Measurements from ENCODE around the gene CBLN3. TPM values are rescaled to one million over a fixed set of nuclear protein-coding genes. Genes with fewer than 3 reads are reported as not detected.
A peak's percentile ranks its signal among the peaks of the same experiment; 100 is the strongest.
"Not testable (repeated sequence)": the region's sequence is repeated elsewhere in the genome, so short reads cannot be mapped to it uniquely, and the experiment has no call there.

Gene CBLN3
- 3.9 to 5.5 TPM (median 4.8 TPM) in 3 replicates for total RNA-seq

DNA sequence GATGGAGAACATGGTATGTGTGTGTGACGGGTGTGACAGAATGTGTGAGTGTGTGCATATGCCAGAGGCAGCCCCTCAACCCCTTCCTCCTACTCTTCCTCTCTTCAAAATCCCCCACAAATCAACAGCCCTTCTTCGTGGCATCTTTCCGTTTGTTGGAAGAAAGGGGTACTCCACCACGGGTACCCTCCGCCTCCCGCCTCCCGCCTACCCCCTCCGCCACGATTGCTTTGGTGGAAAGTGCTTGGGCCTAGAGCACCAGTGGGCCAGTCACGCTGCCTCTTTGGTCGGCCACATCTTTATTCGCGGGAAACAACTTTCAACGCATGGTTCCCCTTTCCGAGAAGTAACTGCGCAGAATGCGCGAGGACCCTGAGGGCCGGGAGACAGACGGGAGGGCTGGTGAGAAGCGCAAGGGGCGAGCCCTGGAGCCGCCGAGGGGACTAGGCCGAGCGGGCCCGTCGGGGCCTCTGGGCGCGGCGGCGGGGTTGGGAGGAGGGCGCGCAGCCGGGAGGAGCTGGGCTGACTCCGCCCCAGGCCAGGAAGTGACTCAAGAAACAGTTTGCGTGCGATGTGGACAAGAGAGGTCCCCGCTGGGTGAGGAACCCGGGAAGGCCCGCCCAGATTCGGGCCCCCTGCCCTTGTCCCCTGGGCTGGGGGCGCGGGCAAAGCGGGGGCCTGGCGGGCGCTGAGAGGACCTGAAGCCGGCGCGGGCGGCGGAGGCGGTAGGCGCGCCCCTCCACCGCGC, at the start of gene CBLN3, which contains the start of gene KHNYN:
Gene CBLN3 (minus strand): TSS at position 274 of the 748 bp plus-strand sequence. CDS start 614 bp downstream, outside the sequence.
Gene KHNYN (plus strand): TSS at position 560 of the 748 bp plus-strand sequence. CDS start 777 bp downstream, outside the sequence.
- TF ChIP-seq, protein P1, sequence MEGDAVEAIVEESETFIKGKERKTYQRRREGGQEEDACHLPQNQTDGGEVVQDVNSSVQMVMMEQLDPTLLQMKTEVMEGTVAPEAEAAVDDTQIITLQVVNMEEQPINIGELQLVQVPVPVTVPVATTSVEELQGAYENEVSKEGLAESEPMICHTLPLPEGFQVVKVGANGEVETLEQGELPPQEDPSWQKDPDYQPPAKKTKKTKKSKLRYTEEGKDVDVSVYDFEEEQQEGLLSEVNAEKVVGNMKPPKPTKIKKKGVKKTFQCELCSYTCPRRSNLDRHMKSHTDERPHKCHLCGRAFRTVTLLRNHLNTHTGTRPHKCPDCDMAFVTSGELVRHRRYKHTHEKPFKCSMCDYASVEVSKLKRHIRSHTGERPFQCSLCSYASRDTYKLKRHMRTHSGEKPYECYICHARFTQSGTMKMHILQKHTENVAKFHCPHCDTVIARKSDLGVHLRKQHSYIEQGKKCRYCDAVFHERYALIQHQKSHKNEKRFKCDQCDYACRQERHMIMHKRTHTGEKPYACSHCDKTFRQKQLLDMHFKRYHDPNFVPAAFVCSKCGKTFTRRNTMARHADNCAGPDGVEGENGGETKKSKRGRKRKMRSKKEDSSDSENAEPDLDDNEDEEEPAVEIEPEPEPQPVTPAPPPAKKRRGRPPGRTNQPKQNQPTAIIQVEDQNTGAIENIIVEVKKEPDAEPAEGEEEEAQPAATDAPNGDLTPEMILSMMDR (IDR thresholded peaks at IDR 0.05; ENCODE audit: unreplicated experiment) = no peak
- no peaks in the 10 kb centered on the region for H3K9me3 Mint-ChIP-seq
- H3K4me3 Mint-ChIP-seq = peak within 1 kb of the TSS; percentile 84

DNA sequence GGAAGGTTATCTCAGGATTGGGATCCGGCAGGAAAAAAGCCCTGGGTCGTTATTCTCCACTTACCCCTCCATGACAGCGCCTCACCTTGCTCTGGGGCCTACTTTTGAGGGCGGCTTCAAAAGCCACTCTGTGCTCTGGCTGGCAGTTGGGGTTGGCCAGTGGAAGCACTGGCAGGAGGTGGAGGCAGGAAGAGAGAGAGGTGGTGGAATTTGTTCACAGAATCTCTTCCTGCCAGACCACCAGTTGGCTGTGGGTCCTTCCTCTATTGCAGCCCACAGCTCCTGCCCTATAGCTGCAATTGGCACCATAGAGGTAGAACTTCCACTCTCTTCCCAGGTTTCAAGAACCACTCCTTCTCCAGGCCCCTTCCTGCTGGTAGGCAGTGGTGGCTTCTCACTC, 45.8 kb upstream of the CBLN3 start:
- DNase-seq (ENCODE audit: low spot score in 2 of 2, unreplicated experiment in 2 of 2) = no peak
- no peak overlapping the region for H3K27ac Mint-ChIP-seq
- H3K36me3 Mint-ChIP-seq = peaks cover 15% of the 10 kb centered on the region
- peaks cover 17% of the 10 kb centered on the region for H3K9me3 Mint-ChIP-seq
- H3K4me1 Mint-ChIP-seq = no peaks in the 10 kb centered on the region
- no peaks in the 10 kb centered on the region for H3K27me3 Mint-ChIP-seq (ENCODE audit: low read depth)
- TF ChIP-seq, protein P1 (IDR thresholded peaks at IDR 0.05; ENCODE audit: unreplicated experiment) = no peak
- no peak overlapping the region for H3K4me3 Mint-ChIP-seq

More for the DNA sequence above, at the start of gene CBLN3, which contains the start of gene KHNYN:
- peaks cover 52% of the 10 kb centered on the region for H3K4me1 Mint-ChIP-seq
- peaks cover 10% of the 10 kb centered on the region for H3K36me3 Mint-ChIP-seq
- H3K27ac Mint-ChIP-seq = peak within 1 kb of the TSS; percentile 98
- peak; percentile 66 to 83 for DNase-seq (ENCODE audit: low spot score in 2 of 2, unreplicated experiment in 2 of 2)
- no peaks in the 10 kb centered on the region for H3K27me3 Mint-ChIP-seq (ENCODE audit: low read depth)

DNA sequence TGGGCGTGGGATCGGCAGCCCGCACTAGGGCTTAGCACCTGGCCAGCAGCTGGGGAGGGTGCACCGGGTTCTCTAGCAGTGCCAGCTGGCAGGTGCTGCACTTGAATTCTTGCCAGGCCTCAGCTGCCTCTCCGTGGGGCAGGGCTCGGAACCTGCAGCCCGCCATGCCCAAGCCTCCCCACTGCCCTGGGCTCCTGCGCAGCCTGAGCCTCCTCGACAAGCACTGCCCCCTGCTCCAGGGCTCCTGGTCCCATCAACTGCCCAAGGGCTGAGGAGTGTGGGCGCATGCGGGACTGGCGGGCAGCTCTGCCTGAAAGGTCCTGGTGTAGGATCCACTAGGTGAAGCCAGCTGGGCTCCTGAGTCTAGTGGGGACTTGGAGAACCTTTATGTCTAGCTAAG, 43.7 kb upstream of the CBLN3 start:
- Mint-ChIP-seq H3K9me3 (peaks cover 27% of the 10 kb centered on the region), H3K4me3 (no peak overlapping the region), H3K36me3 (peaks cover 15% of the 10 kb centered on the region), H3K27me3 (ENCODE audit: low read depth) (no peaks in the 10 kb centered on the region), H3K27ac (no peak overlapping the region), H3K4me1 (no peaks in the 10 kb centered on the region)
- DNase-seq (ENCODE audit: low spot score in 2 of 2, unreplicated experiment in 2 of 2) = no peak
- TF ChIP-seq, protein P1 (IDR thresholded peaks at IDR 0.05; ENCODE audit: unreplicated experiment) = no peak

DNA sequence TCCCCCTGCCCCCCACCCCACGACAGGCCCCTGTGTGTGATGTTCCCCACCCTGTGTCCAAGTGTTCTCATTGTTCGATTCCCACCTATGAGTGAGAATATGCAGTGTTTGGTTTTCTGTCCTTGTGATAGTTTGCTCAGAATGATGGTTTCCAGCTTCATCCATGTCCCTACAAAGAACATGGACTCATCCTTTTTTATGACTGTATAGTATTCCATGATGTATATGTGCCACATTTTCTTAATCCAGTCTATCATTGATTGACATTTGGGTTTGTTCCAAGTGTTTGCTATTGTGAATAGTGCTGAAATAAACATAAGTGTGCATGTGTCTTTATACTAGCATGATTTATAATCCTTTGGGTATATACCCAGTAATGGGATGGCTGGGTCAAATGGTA, 41.0 kb upstream of the CBLN3 start:
- H3K9me3 Mint-ChIP-seq = peaks cover 33% of the 10 kb centered on the region
- not testable (repeated sequence) for H3K4me3 Mint-ChIP-seq; DNase-seq (ENCODE audit: low spot score in 2 of 2, unreplicated experiment in 2 of 2); H3K27me3 Mint-ChIP-seq (ENCODE audit: low read depth); H3K4me1 Mint-ChIP-seq; H3K27ac Mint-ChIP-seq
- peaks cover 15% of the 10 kb centered on the region for H3K36me3 Mint-ChIP-seq

DNA sequence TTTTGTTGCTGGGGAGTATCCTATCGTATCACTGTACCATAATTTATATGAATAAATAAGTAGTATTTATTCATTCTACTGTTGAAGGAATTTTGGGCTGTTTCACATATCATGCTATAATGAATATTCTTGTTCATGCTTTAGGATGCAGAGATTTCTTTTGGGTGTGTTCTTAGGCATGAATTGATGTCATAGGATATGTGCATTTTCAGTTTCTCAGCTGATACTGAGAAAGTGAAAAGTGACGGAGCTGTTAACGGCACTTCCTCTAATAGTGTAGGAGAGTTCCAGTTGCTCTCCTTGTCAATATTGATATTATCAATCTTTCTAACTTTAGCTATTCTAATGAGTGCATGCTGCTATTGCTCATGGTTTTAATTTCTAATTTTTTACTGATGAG, 36.3 kb upstream of the CBLN3 start:
- Mint-ChIP-seq H3K36me3 (peaks cover 9% of the 10 kb centered on the region), H3K4me3 (no peak overlapping the region), H3K27me3 (ENCODE audit: low read depth) (no peaks in the 10 kb centered on the region), H3K4me1 (no peaks in the 10 kb centered on the region), H3K9me3 (peaks cover 24% of the 10 kb centered on the region), H3K27ac (no peak overlapping the region)
- DNase-seq (ENCODE audit: low spot score in 2 of 2, unreplicated experiment in 2 of 2) = no peak
- TF ChIP-seq, protein P1 (IDR thresholded peaks at IDR 0.05; ENCODE audit: unreplicated experiment) = no peak

DNA sequence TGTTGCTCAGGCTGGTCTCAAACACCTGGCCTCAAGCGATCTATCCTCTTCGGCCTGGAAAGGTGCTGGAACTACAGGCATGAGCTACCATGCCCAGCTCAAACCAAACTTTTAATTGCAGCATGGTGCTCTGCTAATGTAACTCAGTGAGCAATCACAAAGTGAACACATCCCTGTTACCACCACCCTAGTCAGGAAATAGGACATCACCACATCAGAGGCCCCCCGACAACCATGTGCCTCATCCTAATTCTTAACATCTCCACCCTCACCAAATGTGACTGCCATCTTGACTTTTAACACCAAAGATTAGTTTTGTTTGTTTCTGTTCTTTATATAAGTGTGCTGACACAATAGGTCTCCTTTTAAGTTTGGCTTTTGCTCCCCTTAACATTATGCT, 35.9 kb upstream of the CBLN3 start:
- Mint-ChIP-seq H3K36me3 (peaks cover 9% of the 10 kb centered on the region), H3K4me3 (no peak overlapping the region), H3K4me1 (no peaks in the 10 kb centered on the region), H3K9me3 (peaks cover 21% of the 10 kb centered on the region), H3K27me3 (ENCODE audit: low read depth) (no peaks in the 10 kb centered on the region), H3K27ac (no peak overlapping the region)
- DNase-seq (ENCODE audit: low spot score in 2 of 2, unreplicated experiment in 2 of 2) = no peak
- TF ChIP-seq, protein P1 (IDR thresholded peaks at IDR 0.05; ENCODE audit: unreplicated experiment) = no peak
